GM23338 (cell line): ENCODE results near the gene DNAI2. TPM values are rescaled to one million over a fixed set of nuclear protein-coding genes. Genes with fewer than 3 reads are reported as not detected.

Source experiments
- ATAC-seq: fragments of 200-7000 bp; cut with Tn5 transposase; 3 replicates; pipeline ENCODE4 v1.9.1; 2020
- DNase-seq: peaks from one replicate; pipeline ENCODE4 v3.0.0-alpha.2; 2015; ENCODE audit warnings: low spot score
- H2AFZ ChIP-seq: fragments of 200-600 bp; sonication (generic); 2 replicates; pipeline ENCODE4 v1.8.0; 2016; ENCODE audit warnings: antibody characterized with exemption, mild to moderate bottlenecking, moderate library complexity
- H3F3A ChIP-seq: fragments of 200-600 bp; sonication (generic); replicated peaks from 2 replicates; pipeline ENCODE4 v1.8.0; 2017; ENCODE audit warnings: antibody characterized with exemption, mixed run types, low read depth
- H3K27ac ChIP-seq: fragments of 200-600 bp; sonication (generic); 2 replicates; pipeline ENCODE4 v1.6.1; 2016; ENCODE audit warnings: low read depth
- H3K27me3 ChIP-seq: fragments of 200-600 bp; sonication (generic); 2 replicates; pipeline ENCODE4 v1.8.0; 2016; ENCODE audit warnings: mild to moderate bottlenecking, mixed run types, moderate library complexity; ENCODE audit not compliant: insufficient read depth
- H3K36me3 ChIP-seq: fragments of 200-600 bp; sonication (generic); 2 replicates; pipeline ENCODE4 v1.8.0; 2016; ENCODE audit warnings: mild to moderate bottlenecking; ENCODE audit not compliant: insufficient read depth
- H3K4me1 ChIP-seq: fragments of 200-600 bp; sonication (generic); 2 replicates; pipeline ENCODE4 v1.8.0; 2016; ENCODE audit warnings: mild to moderate bottlenecking, moderate library complexity; ENCODE audit not compliant: insufficient read depth
- H3K4me2 ChIP-seq: fragments of 200-600 bp; sonication (generic); 2 replicates; pipeline ENCODE4 v1.7.1; 2017; ENCODE audit warnings: mixed run types
- H3K4me3 ChIP-seq: fragments of 200-600 bp; sonication (generic); 2 replicates; pipeline ENCODE4 v1.6.1; 2016; ENCODE audit warnings: mixed run types
- H3K79me2 ChIP-seq: fragments of 200-600 bp; sonication (generic); replicated peaks from 2 replicates; pipeline ENCODE4 v1.8.0; 2017; ENCODE audit warnings: mild to moderate bottlenecking; ENCODE audit not compliant: insufficient read depth
- H3K9me2 ChIP-seq: fragments of 200-600 bp; sonication (generic); 2 replicates; pipeline ENCODE4 v1.8.0; 2017; ENCODE audit not compliant: insufficient read depth
- H4K20me1 ChIP-seq: fragments of 200-600 bp; sonication (generic); replicated peaks from 2 replicates; pipeline ENCODE4 v1.8.0; 2017; ENCODE audit warnings: mild to moderate bottlenecking; ENCODE audit not compliant: insufficient read depth
- H3K27ac Mint-ChIP-seq: 2 replicates; pipeline ENCODE4 v1.8.0; 2020; ENCODE audit warnings: inconsistent platforms, mild to moderate bottlenecking, moderate library complexity, mixed read lengths
- H3K27me3 Mint-ChIP-seq: 3 replicates; pipeline ENCODE4 v1.8.0; 2022; ENCODE audit warnings: low read depth, mild to moderate bottlenecking, moderate library complexity, mixed read lengths, inconsistent platforms; ENCODE audit not compliant: insufficient read depth, poor library complexity
- H3K36me3 Mint-ChIP-seq: 3 replicates; pipeline ENCODE4 v1.8.0; 2021; ENCODE audit warnings: low read depth, mild to moderate bottlenecking, inconsistent platforms, moderate library complexity, mixed read lengths
- H3K4me1 Mint-ChIP-seq: 3 replicates; pipeline ENCODE4 v1.8.0; 2020; ENCODE audit warnings: mild to moderate bottlenecking, inconsistent platforms, mixed read lengths
- H3K4me3 Mint-ChIP-seq: 3 replicates; pipeline ENCODE4 v1.8.0; 2021; ENCODE audit warnings: moderate library complexity, mild to moderate bottlenecking, inconsistent platforms, mixed read lengths
- H3K9me3 Mint-ChIP-seq: 3 replicates; pipeline ENCODE4 v1.8.0; 2020; ENCODE audit warnings: moderate library complexity, mild to moderate bottlenecking, inconsistent platforms, mixed read lengths
- CREB1 ChIP-seq: fragments of 250-450 bp; sonication (Bioruptor Pico); IDR thresholded peaks from 2 replicates; pipeline ENCODE4 v1.5.0; 2020; ENCODE audit warnings: low read depth, mild to moderate bottlenecking, moderate library complexity
- EZH2 ChIP-seq: fragments of 200-600 bp; sonication (generic); IDR thresholded peaks from one replicate; pipeline ENCODE4 v1.8.0; 2017; ENCODE audit warnings: antibody characterized with exemption, mild to moderate bottlenecking, low read depth; ENCODE audit not compliant: unreplicated experiment
- EZH2phosphoT487 ChIP-seq: fragments of 200-600 bp; sonication (generic); IDR thresholded peaks from one replicate; pipeline ENCODE4 v1.8.1; 2018; ENCODE audit warnings: antibody characterized with exemption; ENCODE audit not compliant: unreplicated experiment
- JUNB ChIP-seq: IDR thresholded peaks from one replicate; pipeline ENCODE4 v1.6.1; 2016; ENCODE audit warnings: antibody characterized with exemption; ENCODE audit not compliant: unreplicated experiment
- NANOG ChIP-seq: IDR thresholded peaks from 2 replicates; pipeline ENCODE4 v1.6.1; 2016; ENCODE audit warnings: antibody characterized with exemption, borderline replicate concordance
- POLR2AphosphoS5 ChIP-seq: IDR thresholded peaks from 2 replicates; pipeline ENCODE4 v1.6.1; 2016; ENCODE audit warnings: antibody characterized with exemption, low read depth
- REST ChIP-seq: IDR thresholded peaks from one replicate; pipeline ENCODE4 v1.6.1; 2018; ENCODE audit warnings: antibody characterized with exemption; ENCODE audit not compliant: unreplicated experiment
- STAT1 ChIP-seq: IDR thresholded peaks from one replicate; pipeline ENCODE4 v1.6.1; 2016; ENCODE audit warnings: antibody characterized with exemption; ENCODE audit not compliant: unreplicated experiment
- ZNF114 ChIP-seq: fragments of 250-450 bp; sonication (Bioruptor Pico); IDR thresholded peaks from 2 replicates; pipeline ENCODE4 v1.5.0; 2020; ENCODE audit warnings: mild to moderate bottlenecking, moderate library complexity
- ZNF331 ChIP-seq: fragments of 250-450 bp; sonication (Bioruptor Pico); IDR thresholded peaks from 2 replicates; pipeline ENCODE4 v1.5.0; 2020; ENCODE audit warnings: low read depth, mild to moderate bottlenecking, moderate library complexity
- polyA plus RNA-seq: library from polyadenylated mRNA; unstranded; fragments of >200 nt; fragmentation: Nextera tagmentation; extraction: Ambion mirVana; gene quantifications from 2 replicates; pipeline ENCODE4 v1.2.1, GENCODE V29; 2016
- total RNA-seq: library from RNA; depleted of rRNA; stranded (reverse); fragments of >200 nt; shearing (Covaris generic); gene quantifications from 2 replicates; pipeline ENCODE4 v1.2.3, GENCODE V29; 2014
- TF ChIP-seq, protein P1 (sequence below): fragments of 250-450 bp; sonication (Bioruptor Pico); IDR thresholded peaks from 2 replicates; pipeline ENCODE4 v1.5.0; 2020; ENCODE audit warnings: mild to moderate bottlenecking, moderate library complexity

Gene DNAI2
- total and polyA plus RNA-seq, 2 experiments from 2014 or later = 0.21 TPM; not detected in 1

- Mint-ChIP-seq H3K36me3 (no peaks in the 10 kb centered on the region), H3K9me3 (no peaks in the 10 kb centered on the region), H3K27ac (no peak overlapping the region), H3K4me1 (peaks cover 9% of the 10 kb centered on the region), H3K4me3 (no peak overlapping the region), H3K27me3 (peaks cover 44% of the 10 kb centered on the region)
- no peaks in the 10 kb centered on the region for H3K9me2 ChIP-seq
- ATAC-seq (no peak), DNase-seq (no peak)
- no peaks in the 10 kb centered on the region for H4K20me1 ChIP-seq
- peaks cover 48% of the 10 kb centered on the region for H3K27me3 ChIP-seq
- H3K4me1 ChIP-seq = peaks cover 4% of the 10 kb centered on the region; the same call in 1 of the 2 replicates
- H3K27ac ChIP-seq = no peak overlapping the region
- no peaks in the 10 kb centered on the region for H3K36me3 ChIP-seq
- no peak overlapping the region for H2AFZ ChIP-seq
- H3K79me2 ChIP-seq = no peaks in the 10 kb centered on the region
- no peak for TF ChIP-seq EZH2phosphoT487
- no peaks in the 10 kb centered on the region for H3F3A ChIP-seq
- no peak overlapping the region for H3K4me3 ChIP-seq
- H3K4me2 ChIP-seq = no peak overlapping the region
Observed at GRCh38 chr17:74350486-74350885, 76.5 kb downstream of the DNAI2 start.

DNA sequence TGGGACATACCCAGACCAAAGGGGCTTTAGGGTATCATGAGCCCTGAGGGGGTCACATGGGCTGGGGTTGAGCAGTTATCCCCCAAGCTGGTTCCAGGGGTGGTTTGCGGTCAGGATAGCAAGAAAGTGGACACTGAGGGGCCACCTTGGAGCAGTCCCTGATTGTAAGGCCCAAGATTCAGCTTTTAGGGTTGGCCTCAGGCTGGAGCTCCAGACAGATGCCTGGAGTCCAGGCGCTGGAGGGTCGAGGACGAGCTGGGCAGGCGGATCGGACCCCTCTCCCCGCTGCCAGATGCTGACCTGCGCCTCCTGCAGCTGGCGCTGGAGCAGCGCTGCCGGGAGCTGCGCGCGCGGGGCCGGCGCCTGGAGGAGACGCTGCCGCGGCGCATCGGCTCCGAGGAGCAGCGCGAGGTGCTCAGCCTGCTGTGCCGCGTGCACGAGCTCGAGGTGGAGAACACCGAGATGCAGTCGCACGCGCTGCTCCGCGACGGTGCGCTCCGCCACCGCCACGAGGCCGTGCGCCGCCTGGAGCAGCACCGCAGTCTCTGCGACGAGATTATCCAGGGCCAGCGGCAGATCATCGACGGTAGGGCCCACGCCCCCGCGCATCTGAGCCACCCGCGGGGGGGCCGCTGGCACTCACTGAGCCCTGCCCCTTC is 77.6 kb downstream of the DNAI2 start:
- Histone ChIP-seq H3K4me2 (peak overlapping the region; percentile 71; the same call in 1 of the 2 replicates), H3K79me2 (no peaks in the 10 kb centered on the region), H3F3A (no peaks in the 10 kb centered on the region), H3K4me1 (peaks cover 4% of the 10 kb centered on the region; the same call in 1 of the 2 replicates), H3K27me3 (peaks cover 60% of the 10 kb centered on the region), H2AFZ (peak overlapping the region; percentile 87), H3K27ac (no peak overlapping the region), H3K4me3 (peak overlapping the region; percentile 47; the same call in 1 of the 2 replicates), H3K36me3 (no peaks in the 10 kb centered on the region), H3K9me2 (no peaks in the 10 kb centered on the region), H4K20me1 (no peaks in the 10 kb centered on the region; the same call in 1 of the 2 replicates)
- Mint-ChIP-seq H3K9me3 (no peaks in the 10 kb centered on the region), H3K4me1 (peaks cover 9% of the 10 kb centered on the region), H3K36me3 (no peaks in the 10 kb centered on the region), H3K27me3 (peaks cover 53% of the 10 kb centered on the region), H3K27ac (no peak overlapping the region), H3K4me3 (peak overlapping the region; percentile 40; the same call in 2 of the 3 replicates)
- DNase-seq = peak; percentile 85
- ATAC-seq = peak; percentile 72
- TF ChIP-seq EZH2 (no peak), STAT1 (no peak), CREB1 (CRISPR knock-in tag) (peak; percentile 50; the same call in 1 of the 2 replicates), ZNF114 (CRISPR knock-in tag) (no peak), REST (no peak), EZH2phosphoT487 (no peak), ZNF331 (CRISPR knock-in tag) (no peak), POLR2AphosphoS5 (no peak), NANOG (no peak), JUNB (no peak)
- TF ChIP-seq, protein P1, sequence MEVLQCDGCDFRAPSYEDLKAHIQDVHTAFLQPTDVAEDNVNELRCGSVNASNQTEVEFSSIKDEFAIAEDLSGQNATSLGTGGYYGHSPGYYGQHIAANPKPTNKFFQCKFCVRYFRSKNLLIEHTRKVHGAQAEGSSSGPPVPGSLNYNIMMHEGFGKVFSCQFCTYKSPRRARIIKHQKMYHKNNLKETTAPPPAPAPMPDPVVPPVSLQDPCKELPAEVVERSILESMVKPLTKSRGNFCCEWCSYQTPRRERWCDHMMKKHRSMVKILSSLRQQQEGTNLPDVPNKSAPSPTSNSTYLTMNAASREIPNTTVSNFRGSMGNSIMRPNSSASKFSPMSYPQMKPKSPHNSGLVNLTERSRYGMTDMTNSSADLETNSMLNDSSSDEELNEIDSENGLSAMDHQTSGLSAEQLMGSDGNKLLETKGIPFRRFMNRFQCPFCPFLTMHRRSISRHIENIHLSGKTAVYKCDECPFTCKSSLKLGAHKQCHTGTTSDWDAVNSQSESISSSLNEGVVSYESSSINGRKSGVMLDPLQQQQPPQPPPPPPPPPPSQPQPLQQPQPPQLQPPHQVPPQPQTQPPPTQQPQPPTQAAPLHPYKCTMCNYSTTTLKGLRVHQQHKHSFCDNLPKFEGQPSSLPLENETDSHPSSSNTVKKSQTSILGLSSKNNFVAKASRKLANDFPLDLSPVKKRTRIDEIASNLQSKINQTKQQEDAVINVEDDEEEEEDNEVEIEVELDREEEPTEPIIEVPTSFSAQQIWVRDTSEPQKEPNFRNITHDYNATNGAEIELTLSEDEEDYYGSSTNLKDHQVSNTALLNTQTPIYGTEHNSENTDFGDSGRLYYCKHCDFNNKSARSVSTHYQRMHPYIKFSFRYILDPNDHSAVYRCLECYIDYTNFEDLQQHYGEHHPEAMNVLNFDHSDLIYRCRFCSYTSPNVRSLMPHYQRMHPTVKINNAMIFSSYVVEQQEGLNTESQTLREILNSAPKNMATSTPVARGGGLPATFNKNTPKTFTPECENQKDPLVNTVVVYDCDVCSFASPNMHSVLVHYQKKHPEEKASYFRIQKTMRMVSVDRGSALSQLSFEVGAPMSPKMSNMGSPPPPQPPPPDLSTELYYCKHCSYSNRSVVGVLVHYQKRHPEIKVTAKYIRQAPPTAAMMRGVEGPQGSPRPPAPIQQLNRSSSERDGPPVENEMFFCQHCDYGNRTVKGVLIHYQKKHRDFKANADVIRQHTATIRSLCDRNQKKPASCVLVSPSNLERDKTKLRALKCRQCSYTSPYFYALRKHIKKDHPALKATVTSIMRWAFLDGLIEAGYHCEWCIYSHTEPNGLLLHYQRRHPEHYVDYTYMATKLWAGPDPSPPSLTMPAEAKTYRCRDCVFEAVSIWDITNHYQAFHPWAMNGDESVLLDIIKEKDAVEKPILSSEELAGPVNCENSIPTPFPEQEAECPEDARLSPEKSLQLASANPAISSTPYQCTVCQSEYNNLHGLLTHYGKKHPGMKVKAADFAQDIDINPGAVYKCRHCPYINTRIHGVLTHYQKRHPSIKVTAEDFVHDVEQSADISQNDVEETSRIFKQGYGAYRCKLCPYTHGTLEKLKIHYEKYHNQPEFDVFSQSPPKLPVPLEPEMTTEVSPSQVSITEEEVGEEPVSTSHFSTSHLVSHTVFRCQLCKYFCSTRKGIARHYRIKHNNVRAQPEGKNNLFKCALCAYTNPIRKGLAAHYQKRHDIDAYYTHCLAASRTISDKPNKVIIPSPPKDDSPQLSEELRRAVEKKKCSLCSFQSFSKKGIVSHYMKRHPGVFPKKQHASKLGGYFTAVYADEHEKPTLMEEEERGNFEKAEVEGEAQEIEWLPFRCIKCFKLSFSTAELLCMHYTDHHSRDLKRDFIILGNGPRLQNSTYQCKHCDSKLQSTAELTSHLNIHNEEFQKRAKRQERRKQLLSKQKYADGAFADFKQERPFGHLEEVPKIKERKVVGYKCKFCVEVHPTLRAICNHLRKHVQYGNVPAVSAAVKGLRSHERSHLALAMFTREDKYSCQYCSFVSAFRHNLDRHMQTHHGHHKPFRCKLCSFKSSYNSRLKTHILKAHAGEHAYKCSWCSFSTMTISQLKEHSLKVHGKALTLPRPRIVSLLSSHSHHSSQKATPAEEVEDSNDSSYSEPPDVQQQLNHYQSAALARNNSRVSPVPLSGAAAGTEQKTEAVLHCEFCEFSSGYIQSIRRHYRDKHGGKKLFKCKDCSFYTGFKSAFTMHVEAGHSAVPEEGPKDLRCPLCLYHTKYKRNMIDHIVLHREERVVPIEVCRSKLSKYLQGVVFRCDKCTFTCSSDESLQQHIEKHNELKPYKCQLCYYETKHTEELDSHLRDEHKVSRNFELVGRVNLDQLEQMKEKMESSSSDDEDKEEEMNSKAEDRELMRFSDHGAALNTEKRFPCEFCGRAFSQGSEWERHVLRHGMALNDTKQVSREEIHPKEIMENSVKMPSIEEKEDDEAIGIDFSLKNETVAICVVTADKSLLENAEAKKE (CRISPR knock-in tag) = no peak
